Measurements from ENCODE around the gene ICAM1.
"Not testable (repeated sequence)": the region's sequence is repeated elsewhere in the genome, so short reads cannot be mapped to it uniquely, and the experiment has no call there.

ICAM1 gene

DNA sequence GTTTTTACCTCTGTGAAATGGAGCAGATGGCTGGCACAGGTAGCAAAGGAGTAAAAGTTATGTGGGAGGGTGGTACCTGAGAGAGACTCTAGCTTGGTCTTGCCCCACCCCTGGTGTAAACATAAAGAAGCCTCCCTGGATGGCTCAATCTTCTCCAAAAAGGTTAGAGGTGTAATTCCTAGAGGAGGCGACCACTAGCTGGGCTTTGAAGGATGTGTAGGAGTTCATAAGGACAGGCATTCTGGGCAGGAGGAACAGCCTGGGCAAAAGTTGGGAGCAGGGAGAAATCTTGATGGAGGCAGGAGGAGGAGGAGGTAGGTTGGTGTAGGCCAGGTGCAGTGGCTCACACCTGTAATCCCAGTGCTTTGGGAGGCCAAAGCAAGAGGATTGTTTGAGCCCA lies 8.0 kb downstream of the ICAM1 start:
- no peak overlapping the region for H3K4me3 ChIP-seq (ENCODE audit: low read depth, low read length)
- DNase-seq (ENCODE audit: low read depth) = no peak
- TF ChIP-seq, protein P1, sequence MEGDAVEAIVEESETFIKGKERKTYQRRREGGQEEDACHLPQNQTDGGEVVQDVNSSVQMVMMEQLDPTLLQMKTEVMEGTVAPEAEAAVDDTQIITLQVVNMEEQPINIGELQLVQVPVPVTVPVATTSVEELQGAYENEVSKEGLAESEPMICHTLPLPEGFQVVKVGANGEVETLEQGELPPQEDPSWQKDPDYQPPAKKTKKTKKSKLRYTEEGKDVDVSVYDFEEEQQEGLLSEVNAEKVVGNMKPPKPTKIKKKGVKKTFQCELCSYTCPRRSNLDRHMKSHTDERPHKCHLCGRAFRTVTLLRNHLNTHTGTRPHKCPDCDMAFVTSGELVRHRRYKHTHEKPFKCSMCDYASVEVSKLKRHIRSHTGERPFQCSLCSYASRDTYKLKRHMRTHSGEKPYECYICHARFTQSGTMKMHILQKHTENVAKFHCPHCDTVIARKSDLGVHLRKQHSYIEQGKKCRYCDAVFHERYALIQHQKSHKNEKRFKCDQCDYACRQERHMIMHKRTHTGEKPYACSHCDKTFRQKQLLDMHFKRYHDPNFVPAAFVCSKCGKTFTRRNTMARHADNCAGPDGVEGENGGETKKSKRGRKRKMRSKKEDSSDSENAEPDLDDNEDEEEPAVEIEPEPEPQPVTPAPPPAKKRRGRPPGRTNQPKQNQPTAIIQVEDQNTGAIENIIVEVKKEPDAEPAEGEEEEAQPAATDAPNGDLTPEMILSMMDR (conservative IDR thresholded peaks at IDR 0.05; ENCODE audit: low read depth, low read length) = no peak

DNA sequence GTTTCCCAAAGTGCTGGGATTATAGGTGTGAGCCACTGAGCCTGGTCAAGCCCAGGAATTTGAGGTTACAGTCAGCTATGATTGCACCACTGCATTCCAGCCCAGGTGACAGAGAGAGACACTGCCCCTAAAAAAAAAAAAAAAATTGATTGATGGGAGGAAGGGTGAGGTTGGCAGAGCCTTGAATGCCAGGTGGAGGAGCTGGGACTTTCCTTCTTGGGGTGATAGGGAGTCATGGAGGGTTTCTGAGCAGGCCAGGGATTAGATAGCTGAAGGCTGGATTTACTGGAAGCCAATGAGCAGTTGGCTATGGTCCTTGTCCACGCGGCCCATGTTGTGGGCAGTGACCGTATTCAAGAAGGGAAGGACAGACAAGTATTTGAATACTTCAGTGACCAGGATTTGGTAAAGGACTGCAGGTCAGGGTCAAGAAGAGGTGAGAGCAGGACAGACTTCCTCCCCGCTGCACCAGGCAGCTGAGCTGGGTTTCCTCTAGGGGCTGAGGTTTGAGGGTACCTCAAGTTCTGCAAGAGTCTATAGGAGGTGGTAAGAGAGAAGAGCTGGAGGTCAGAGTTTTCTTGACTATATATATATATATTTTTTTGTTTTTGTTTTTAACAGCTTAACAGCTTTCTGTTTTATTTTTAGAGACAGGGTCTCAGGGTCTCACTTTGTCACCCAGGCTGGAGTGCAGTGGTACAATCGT lies 9.0 kb downstream of the ICAM1 start:
- no peak for DNase-seq (ENCODE audit: low read depth)
- H3K4me3 ChIP-seq (ENCODE audit: low read depth, low read length) = no peak overlapping the region
- TF ChIP-seq, protein P1 (conservative IDR thresholded peaks at IDR 0.05; ENCODE audit: low read depth, low read length) = no peak

DNA sequence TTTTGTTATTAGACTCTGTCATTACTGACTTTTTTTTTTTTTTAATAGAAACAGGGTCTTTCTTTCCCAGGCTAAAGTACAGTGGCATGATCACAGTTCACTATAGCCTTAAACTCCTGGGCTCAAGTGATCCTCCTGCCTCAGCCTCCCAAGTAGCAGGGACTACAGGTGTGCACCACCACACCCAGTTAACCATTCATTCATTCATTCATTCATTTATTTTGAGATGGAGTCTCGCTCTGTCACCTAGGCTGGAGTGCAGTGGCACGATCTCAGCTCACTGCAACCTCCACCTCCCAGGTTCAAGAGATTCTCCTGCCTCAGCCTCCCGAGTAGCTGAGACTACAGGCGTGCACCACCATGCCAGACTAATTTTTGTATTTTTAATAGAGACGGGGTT lies 11.1 kb downstream of the ICAM1 start:
- not testable (repeated sequence) for H3K4me3 ChIP-seq (ENCODE audit: low read depth, low read length); DNase-seq (ENCODE audit: low read depth)

DNA sequence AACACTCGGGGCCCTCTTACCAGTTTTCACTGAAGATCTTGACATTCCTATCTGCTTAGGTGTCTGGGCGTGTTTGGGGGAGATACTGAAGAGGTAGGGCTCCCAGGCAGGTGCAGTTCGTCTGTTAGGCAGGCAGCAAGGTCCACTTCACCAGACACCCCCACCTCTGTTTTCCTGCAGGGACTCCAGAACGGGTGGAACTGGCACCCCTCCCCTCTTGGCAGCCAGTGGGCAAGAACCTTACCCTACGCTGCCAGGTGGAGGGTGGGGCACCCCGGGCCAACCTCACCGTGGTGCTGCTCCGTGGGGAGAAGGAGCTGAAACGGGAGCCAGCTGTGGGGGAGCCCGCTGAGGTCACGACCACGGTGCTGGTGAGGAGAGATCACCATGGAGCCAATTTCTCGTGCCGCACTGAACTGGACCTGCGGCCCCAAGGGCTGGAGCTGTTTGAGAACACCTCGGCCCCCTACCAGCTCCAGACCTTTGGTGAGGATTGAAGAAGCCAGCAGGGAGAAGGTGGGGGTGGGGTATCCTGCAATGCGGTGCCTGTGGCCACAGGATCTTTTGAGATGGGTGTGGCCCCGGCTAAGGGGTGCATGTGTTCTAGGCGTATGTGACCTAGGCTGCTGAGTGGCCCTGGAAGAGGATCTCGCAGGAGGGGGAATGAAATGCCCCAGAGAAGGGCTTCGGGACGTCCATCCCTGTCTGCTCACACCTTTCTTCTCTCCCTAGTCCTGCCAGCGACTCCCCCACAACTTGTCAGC lies 12.6 kb downstream of the ICAM1 start:
- DNase-seq (ENCODE audit: low read depth) = no peak
- TF ChIP-seq, protein P1 (conservative IDR thresholded peaks at IDR 0.05; ENCODE audit: low read depth, low read length) = no peak
- H3K4me3 ChIP-seq (ENCODE audit: low read depth, low read length) = no peak overlapping the region

DNA sequence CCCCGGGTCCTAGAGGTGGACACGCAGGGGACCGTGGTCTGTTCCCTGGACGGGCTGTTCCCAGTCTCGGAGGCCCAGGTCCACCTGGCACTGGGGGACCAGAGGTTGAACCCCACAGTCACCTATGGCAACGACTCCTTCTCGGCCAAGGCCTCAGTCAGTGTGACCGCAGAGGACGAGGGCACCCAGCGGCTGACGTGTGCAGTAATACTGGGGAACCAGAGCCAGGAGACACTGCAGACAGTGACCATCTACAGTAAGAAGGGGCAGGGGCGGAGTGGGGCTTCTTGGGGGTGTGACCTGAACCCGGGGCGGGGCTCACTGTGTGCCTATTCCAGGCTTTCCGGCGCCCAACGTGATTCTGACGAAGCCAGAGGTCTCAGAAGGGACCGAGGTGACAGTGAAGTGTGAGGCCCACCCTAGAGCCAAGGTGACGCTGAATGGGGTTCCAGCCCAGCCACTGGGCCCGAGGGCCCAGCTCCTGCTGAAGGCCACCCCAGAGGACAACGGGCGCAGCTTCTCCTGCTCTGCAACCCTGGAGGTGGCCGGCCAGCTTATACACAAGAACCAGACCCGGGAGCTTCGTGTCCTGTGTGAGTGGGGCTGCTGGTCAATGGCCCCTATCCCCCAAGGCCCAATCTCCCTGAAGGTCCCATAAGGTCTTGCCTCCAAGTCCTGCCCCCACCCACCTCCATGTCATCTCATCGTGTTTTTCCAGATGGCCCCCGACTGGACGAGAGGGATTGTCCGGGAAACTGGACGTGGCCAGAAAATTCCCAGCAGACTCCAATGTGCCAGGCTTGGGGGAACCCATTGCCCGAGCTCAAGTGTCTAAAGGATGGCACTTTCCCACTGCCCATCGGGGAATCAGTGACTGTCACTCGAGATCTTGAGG lies 13.4 kb downstream of the ICAM1 start:
- H3K4me3 ChIP-seq (ENCODE audit: low read depth, low read length) = no peak overlapping the region
- no peak for DNase-seq (ENCODE audit: low read depth)
- TF ChIP-seq, protein P1 (conservative IDR thresholded peaks at IDR 0.05; ENCODE audit: low read depth, low read length) = no peak

DNA sequence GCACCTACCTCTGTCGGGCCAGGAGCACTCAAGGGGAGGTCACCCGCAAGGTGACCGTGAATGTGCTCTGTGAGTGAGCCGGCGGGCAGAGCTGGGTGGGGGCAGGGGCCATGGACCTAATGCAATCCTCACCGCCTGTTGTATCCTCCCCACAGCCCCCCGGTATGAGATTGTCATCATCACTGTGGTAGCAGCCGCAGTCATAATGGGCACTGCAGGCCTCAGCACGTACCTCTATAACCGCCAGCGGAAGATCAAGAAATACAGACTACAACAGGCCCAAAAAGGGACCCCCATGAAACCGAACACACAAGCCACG lies 14.0 kb downstream of the ICAM1 start:
- TF ChIP-seq, protein P1 (conservative IDR thresholded peaks at IDR 0.05; ENCODE audit: low read depth, low read length) = no peak
- DNase-seq (ENCODE audit: low read depth) = no peak
- no peak overlapping the region for H3K4me3 ChIP-seq (ENCODE audit: low read depth, low read length)

DNA sequence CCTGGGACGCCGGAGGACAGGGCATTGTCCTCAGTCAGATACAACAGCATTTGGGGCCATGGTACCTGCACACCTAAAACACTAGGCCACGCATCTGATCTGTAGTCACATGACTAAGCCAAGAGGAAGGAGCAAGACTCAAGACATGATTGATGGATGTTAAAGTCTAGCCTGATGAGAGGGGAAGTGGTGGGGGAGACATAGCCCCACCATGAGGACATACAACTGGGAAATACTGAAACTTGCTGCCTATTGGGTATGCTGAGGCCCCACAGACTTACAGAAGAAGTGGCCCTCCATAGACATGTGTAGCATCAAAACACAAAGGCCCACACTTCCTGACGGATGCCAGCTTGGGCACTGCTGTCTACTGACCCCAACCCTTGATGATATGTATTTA lies 14.5 kb downstream of the ICAM1 start:
- no peak for DNase-seq (ENCODE audit: low read depth)
- H3K4me3 ChIP-seq (ENCODE audit: low read depth, low read length) = no peak overlapping the region
- TF ChIP-seq, protein P1 (conservative IDR thresholded peaks at IDR 0.05; ENCODE audit: low read depth, low read length) = no peak
